Measurements from ENCODE around the gene SLC1A3. TPM values are rescaled to one million over a fixed set of nuclear protein-coding genes. Genes with fewer than 3 reads are reported as not detected.
A peak's percentile ranks its signal among the peaks of the same experiment; 100 is the strongest.

The SLC1A3 gene
- polyA plus RNA-seq, 1 donor = 4.2 TPM

GRCh38 chr5:36598045-36598444, 8.4 kb upstream of the SLC1A3 start:
- H3K4me3 ChIP-seq (ENCODE audit: low read length) = no peak overlapping the region
- WGBS (ENCODE audit: insufficient coverage, low lambda C conversion rate) = no CpG with 5 or more reads among the region's 3 CpGs
- H3K36me3 ChIP-seq (ENCODE audit: control insufficient read depth, insufficient read depth, low read length) = no peaks in the 10 kb centered on the region
- no peaks in the 10 kb centered on the region for H3K4me1 ChIP-seq (ENCODE audit: control insufficient read depth, insufficient read depth, low read length)
- no peaks in the 10 kb centered on the region for H3K27me3 ChIP-seq (ENCODE audit: control insufficient read depth, insufficient read depth, low read length)
- no peaks in the 10 kb centered on the region for H3K9me3 ChIP-seq (ENCODE audit: control insufficient read depth, low read depth, low read length)
- no peak overlapping the region for H3K27ac ChIP-seq (ENCODE audit: low read length)
- DNase-seq = no peak

- DNase-seq = no peak
- Histone ChIP-seq H3K27me3 (ENCODE audit: control insufficient read depth, insufficient read depth, low read length) (peaks cover 1% of the 10 kb centered on the region), H3K9me3 (ENCODE audit: control insufficient read depth, low read depth, low read length) (no peaks in the 10 kb centered on the region), H3K4me1 (ENCODE audit: control insufficient read depth, insufficient read depth, low read length) (no peaks in the 10 kb centered on the region), H3K4me3 (ENCODE audit: low read length) (no peak overlapping the region), H3K36me3 (ENCODE audit: control insufficient read depth, insufficient read depth, low read length) (no peaks in the 10 kb centered on the region), H3K27ac (ENCODE audit: low read length) (no peak overlapping the region)
- WGBS (ENCODE audit: insufficient coverage, low lambda C conversion rate) = no CpG with 5 or more reads among the region's 6 CpGs
Measured at GRCh38 chr5:36599986-36600779, 6.2 kb upstream of the SLC1A3 start.

- H3K27ac ChIP-seq (ENCODE audit: low read length) = no peak overlapping the region
- no peaks in the 10 kb centered on the region for H3K36me3 ChIP-seq (ENCODE audit: control insufficient read depth, insufficient read depth, low read length)
- no peak overlapping the region for H3K4me3 ChIP-seq (ENCODE audit: low read length)
- 60% methylated on average over 1 of the region's 6 CpGs for WGBS (ENCODE audit: insufficient coverage, low lambda C conversion rate)
- peaks cover 2% of the 10 kb centered on the region for H3K27me3 ChIP-seq (ENCODE audit: control insufficient read depth, insufficient read depth, low read length)
- no peaks in the 10 kb centered on the region for H3K4me1 ChIP-seq (ENCODE audit: control insufficient read depth, insufficient read depth, low read length)
- DNase-seq = no peak
- no peaks in the 10 kb centered on the region for H3K9me3 ChIP-seq (ENCODE audit: control insufficient read depth, low read depth, low read length)
Measured at GRCh38 chr5:36600917-36601527, 5.4 kb upstream of the SLC1A3 start.

- no CpG with 5 or more reads among the region's 5 CpGs for WGBS (ENCODE audit: insufficient coverage, low lambda C conversion rate)
- Histone ChIP-seq H3K36me3 (ENCODE audit: control insufficient read depth, insufficient read depth, low read length) (no peaks in the 10 kb centered on the region), H3K4me3 (ENCODE audit: low read length) (no peak overlapping the region), H3K27ac (ENCODE audit: low read length) (no peak overlapping the region), H3K9me3 (ENCODE audit: control insufficient read depth, low read depth, low read length) (no peaks in the 10 kb centered on the region), H3K4me1 (ENCODE audit: control insufficient read depth, insufficient read depth, low read length) (no peaks in the 10 kb centered on the region), H3K27me3 (ENCODE audit: control insufficient read depth, insufficient read depth, low read length) (peaks cover 3% of the 10 kb centered on the region)
- DNase-seq = no peak
Measured at GRCh38 chr5:36602704-36603321, 3.6 kb upstream of the SLC1A3 start.

- H3K27ac ChIP-seq (ENCODE audit: low read length) = no peak overlapping the region
- H3K4me3 ChIP-seq (ENCODE audit: low read length) = no peak overlapping the region
- peaks cover 9% of the 10 kb centered on the region for H3K27me3 ChIP-seq (ENCODE audit: control insufficient read depth, insufficient read depth, low read length)
- no peaks in the 10 kb centered on the region for H3K4me1 ChIP-seq (ENCODE audit: control insufficient read depth, insufficient read depth, low read length)
- no peaks in the 10 kb centered on the region for H3K36me3 ChIP-seq (ENCODE audit: control insufficient read depth, insufficient read depth, low read length)
- no peaks in the 10 kb centered on the region for H3K9me3 ChIP-seq (ENCODE audit: control insufficient read depth, low read depth, low read length)
- no peak for DNase-seq
Measured at GRCh38 chr5:36605241-36605640, 1.2 kb upstream of the SLC1A3 start.

GRCh38 chr5:36606036-36606427, 374 bp upstream of the SLC1A3 start:
- Histone ChIP-seq H3K4me1 (ENCODE audit: control insufficient read depth, insufficient read depth, low read length) (no peaks in the 10 kb centered on the region), H3K4me3 (ENCODE audit: low read length) (peak overlapping the region; percentile 57), H3K36me3 (ENCODE audit: control insufficient read depth, insufficient read depth, low read length) (no peaks in the 10 kb centered on the region), H3K27ac (ENCODE audit: low read length) (peak overlapping the region; percentile 40), H3K27me3 (ENCODE audit: control insufficient read depth, insufficient read depth, low read length) (peaks cover 9% of the 10 kb centered on the region), H3K9me3 (ENCODE audit: control insufficient read depth, low read depth, low read length) (no peaks in the 10 kb centered on the region)
- WGBS (ENCODE audit: insufficient coverage, low lambda C conversion rate) = 0% methylated on average over 3 of the region's 11 CpGs
- no peak for DNase-seq

GRCh38 chr5:36607114-36607571, 737 bp downstream of the SLC1A3 start:
- H3K4me3 ChIP-seq (ENCODE audit: low read length) = peak overlapping the region; percentile 57
- H3K27me3 ChIP-seq (ENCODE audit: control insufficient read depth, insufficient read depth, low read length) = peaks cover 9% of the 10 kb centered on the region
- DNase-seq = peak; percentile 12 to 68
- WGBS (ENCODE audit: insufficient coverage, low lambda C conversion rate) = 0% methylated on average over 2 of the region's 11 CpGs
- no peaks in the 10 kb centered on the region for H3K4me1 ChIP-seq (ENCODE audit: control insufficient read depth, insufficient read depth, low read length)
- H3K9me3 ChIP-seq (ENCODE audit: control insufficient read depth, low read depth, low read length) = no peaks in the 10 kb centered on the region
- H3K36me3 ChIP-seq (ENCODE audit: control insufficient read depth, insufficient read depth, low read length) = no peaks in the 10 kb centered on the region
- peak overlapping the region; percentile 40 for H3K27ac ChIP-seq (ENCODE audit: low read length)

- no CpG with 5 or more reads among the region's 10 CpGs for WGBS (ENCODE audit: insufficient coverage, low lambda C conversion rate)
- peaks cover 9% of the 10 kb centered on the region for H3K27me3 ChIP-seq (ENCODE audit: control insufficient read depth, insufficient read depth, low read length)
Measured at GRCh38 chr5:36607838-36608783, 1.7 kb downstream of the SLC1A3 start.

GRCh38 chr5:36610621-36611020, 4.2 kb downstream of the SLC1A3 start:
- Histone ChIP-seq H3K36me3 (ENCODE audit: control insufficient read depth, insufficient read depth, low read length) (no peaks in the 10 kb centered on the region), H3K4me1 (ENCODE audit: control insufficient read depth, insufficient read depth, low read length) (no peaks in the 10 kb centered on the region), H3K27me3 (ENCODE audit: control insufficient read depth, insufficient read depth, low read length) (peaks cover 8% of the 10 kb centered on the region), H3K27ac (ENCODE audit: low read length) (no peak overlapping the region), H3K9me3 (ENCODE audit: control insufficient read depth, low read depth, low read length) (no peaks in the 10 kb centered on the region), H3K4me3 (ENCODE audit: low read length) (no peak overlapping the region)
- DNase-seq = no peak
- 100% methylated on average over 1 of the region's 1 CpG for WGBS (ENCODE audit: insufficient coverage, low lambda C conversion rate)

More at GRCh38 chr5:36607838-36608783, 1.7 kb downstream of the SLC1A3 start:
- Histone ChIP-seq H3K4me3 (ENCODE audit: low read length) (no peak overlapping the region), H3K36me3 (ENCODE audit: control insufficient read depth, insufficient read depth, low read length) (no peaks in the 10 kb centered on the region), H3K27ac (ENCODE audit: low read length) (no peak overlapping the region), H3K9me3 (ENCODE audit: control insufficient read depth, low read depth, low read length) (no peaks in the 10 kb centered on the region), H3K4me1 (ENCODE audit: control insufficient read depth, insufficient read depth, low read length) (no peaks in the 10 kb centered on the region)
- DNase-seq = no peak

Measured in large intestine (tissue), 3 donors.